Fibroblast of lung (primary cell): ENCODE data around the gene OR2C3. TPM values are rescaled to one million over a fixed set of nuclear protein-coding genes. Genes with fewer than 3 reads are reported as not detected.
A peak's percentile ranks its signal among the peaks of the same experiment; 100 is the strongest.

Experiments used
- DNase-seq, 2 donors: peaks; one replicate each; pipeline versions ENCODE4 v3.0.0 to v3.0.0-alpha.2; 2010; ENCODE audit warnings: low read depth in 2 of 2
- H2AFZ ChIP-seq: 2 replicates; pipeline ENCODE4 v1.5.1; 2012; ENCODE audit warnings: low read length, control low read depth, inconsistent platforms
- H3K27ac ChIP-seq: 2 replicates; pipeline ENCODE4 v1.5.1; 2011; ENCODE audit warnings: low read length, control low read depth; ENCODE audit not compliant: insufficient read depth
- H3K27me3 ChIP-seq: 2 replicates; pipeline ENCODE4 v1.5.1; 2011; ENCODE audit warnings: mild to moderate bottlenecking, low read length; ENCODE audit not compliant: control insufficient read depth, insufficient read depth
- H3K36me3 ChIP-seq: 2 replicates; pipeline ENCODE4 v1.5.1; 2011; ENCODE audit warnings: low read length; ENCODE audit not compliant: control insufficient read depth, insufficient read depth
- H3K4me1 ChIP-seq: 2 replicates; pipeline ENCODE4 v1.5.1; 2011; ENCODE audit warnings: low read length; ENCODE audit not compliant: control insufficient read depth, insufficient read depth; ENCODE audit errors: extremely low read depth
- H3K4me2 ChIP-seq: 2 replicates; pipeline ENCODE4 v1.5.1; 2011; ENCODE audit warnings: low read length, control low read depth; ENCODE audit not compliant: insufficient read depth; ENCODE audit errors: extremely low read depth
- H3K4me3 ChIP-seq, 4 experiments: fragments of 200-600 bp in 1 of 4; sonication (generic) in 1 of 4; replicated peaks in 1 of 4; 2 replicates each; pipeline ENCODE4 v1.5.1; 2011 to 2016; ENCODE audit warnings: low read length in 4 of 4, low read depth in 3 of 4, mild to moderate bottlenecking in 3 of 4, control low read depth in 2 of 4, inconsistent platforms in 1 of 4, mixed read lengths in 1 of 4; ENCODE audit not compliant: insufficient read depth in 1 of 4; ENCODE audit errors: control extremely low read depth in 1 of 4
- H3K79me2 ChIP-seq: 2 replicates; pipeline ENCODE4 v1.5.1; 2012; ENCODE audit warnings: mild to moderate bottlenecking, low read length, inconsistent platforms; ENCODE audit not compliant: control insufficient read depth, insufficient read depth
- H3K9ac ChIP-seq: 2 replicates; pipeline ENCODE4 v1.5.1; 2011; ENCODE audit warnings: mild to moderate bottlenecking, low read length, control low read depth; ENCODE audit not compliant: insufficient read depth
- H3K9me3 ChIP-seq: 2 replicates; pipeline ENCODE4 v1.5.1; 2012; ENCODE audit warnings: low read depth, low read length; ENCODE audit not compliant: control insufficient read depth, insufficient read depth
- H4K20me1 ChIP-seq: 2 replicates; pipeline ENCODE4 v1.5.1; 2011; ENCODE audit warnings: low read length; ENCODE audit not compliant: control insufficient read depth, insufficient read depth; ENCODE audit errors: extremely low read depth
- CTCF ChIP-seq, 2 donors: IDR thresholded peaks in 1 of 2; conservative IDR thresholded peaks in 1 of 2; 1 replicate in 1 of 2; 2 replicates in 1 of 2; pipeline ENCODE4 v1.5.1; 2011 to 2012; ENCODE audit warnings: low read length in 2 of 2, control low read depth in 1 of 2, inconsistent platforms in 1 of 2, low read depth in 1 of 2, mild to moderate bottlenecking in 1 of 2
- EZH2 ChIP-seq: IDR thresholded peaks from 2 replicates; pipeline ENCODE4 v1.5.1; 2012; ENCODE audit warnings: low read length, control low read depth, mild to moderate bottlenecking; ENCODE audit errors: missing control alignments
- polyA plus RNA-seq, 2 donors: library from polyadenylated mRNA; depleted of rRNA in 1 of 2; stranded (reverse) in 1 of 2; unstranded in 1 of 2; fragments of >200 nt; gene quantifications; 2 replicates each; pipeline ENCODE4 v1.2.1, GENCODE V29; 2011 to 2012; ENCODE audit warnings: missing spikeins in 1 of 2
- total RNA-seq: library from RNA; depleted of rRNA; stranded (reverse); fragments of >200 nt; gene quantifications from 2 replicates; pipeline ENCODE4 v1.2.1, GENCODE V29; 2014

OR2C3 gene
- total and polyA plus RNA-seq, 2 donors (not counting 1 experiment from before 2014, with no cell fraction given), result not detected

- DNase-seq, result peak in 1 of 2 donors; percentile 38
- Histone ChIP-seq H3K79me2 (no peaks in the 10 kb centered on the region), H2AFZ (no peak overlapping the region), H3K27ac (no peak overlapping the region), H3K4me3 (no peak overlapping the region), H3K36me3 (no peaks in the 10 kb centered on the region), H3K27me3 (no peaks in the 10 kb centered on the region), H4K20me1 (no peaks in the 10 kb centered on the region), H3K4me1 (no peaks in the 10 kb centered on the region), H3K4me2 (no peak overlapping the region), H3K9me3 (no peaks in the 10 kb centered on the region), H3K9ac (no peak overlapping the region)
- TF ChIP-seq CTCF (conservative IDR thresholded peaks at IDR 0.05 in 1 of 2, IDR thresholded peaks at IDR 0.05 in 1 of 2; ENCODE audit: low read depth in 1 of 2, low read length in 2 of 2) (no peak), EZH2 (no peak)
These were observed 15.5 kb upstream of the OR2C3 start for GRCh38 chr1:247551721-247552120.

- Histone ChIP-seq H3K9ac (no peak within 1 kb of the TSS), H4K20me1 (no peaks in the 10 kb centered on the region), H3K4me2 (no peak within 1 kb of the TSS), H3K79me2 (no peaks in the 10 kb centered on the region), H3K27ac (no peak within 1 kb of the TSS), H3K27me3 (no peaks in the 10 kb centered on the region), H3K9me3 (no peaks in the 10 kb centered on the region), H3K36me3 (no peaks in the 10 kb centered on the region), H2AFZ (no peak within 1 kb of the TSS), H3K4me1 (no peaks in the 10 kb centered on the region), H3K4me3 (no peak within 1 kb of the TSS)
- DNase-seq, result no peak
- TF ChIP-seq EZH2 (no peak), CTCF (conservative IDR thresholded peaks at IDR 0.05 in 1 of 2, IDR thresholded peaks at IDR 0.05 in 1 of 2; ENCODE audit: low read depth in 1 of 2, low read length in 2 of 2) (no peak)
These were observed 12.5 kb upstream of the OR2C3 start, which contains the start of gene GCSAML for GRCh38 chr1:247548769-247549182. TSS of gene GCSAML (plus strand) at chr1:247549134. CDS start at chr1:247549192, 58 bp downstream.

- H3K36me3 ChIP-seq, result no peaks in the 10 kb centered on the region
- H3K4me3 ChIP-seq, result no peak overlapping the region
- H4K20me1 ChIP-seq, result no peaks in the 10 kb centered on the region
These were observed 11.9 kb upstream of the OR2C3 start for GRCh38 chr1:247548092-247548491.

More at GRCh38 chr1:247548092-247548491, 11.9 kb upstream of the OR2C3 start:
- no peaks in the 10 kb centered on the region for H3K4me1 ChIP-seq
- H3K27me3 ChIP-seq, result no peaks in the 10 kb centered on the region
- TF ChIP-seq CTCF (conservative IDR thresholded peaks at IDR 0.05 in 1 of 2, IDR thresholded peaks at IDR 0.05 in 1 of 2; ENCODE audit: low read depth in 1 of 2, low read length in 2 of 2) (no peak), EZH2 (no peak)
- no peak overlapping the region for H2AFZ ChIP-seq
- no peak for DNase-seq
- no peak overlapping the region for H3K9ac ChIP-seq
- H3K9me3 ChIP-seq, result no peaks in the 10 kb centered on the region
- no peaks in the 10 kb centered on the region for H3K79me2 ChIP-seq
- no peak overlapping the region for H3K27ac ChIP-seq
- H3K4me2 ChIP-seq, result no peak overlapping the region
